GM12878 (cell line): Measurements from ENCODE around the gene NACAD. TPM values are rescaled to one million over a fixed set of nuclear protein-coding genes. Genes with fewer than 3 reads are reported as not detected.

Source experiments
- ATAC-seq: fragments of 200-7000 bp; cut with Tn5 transposase; 3 replicates; pipeline ENCODE4 v1.9.1; 2020; ENCODE audit warnings: mild to moderate bottlenecking, moderate library complexity
- BruUV-seq: library from RNA; stranded (reverse); fragments of 400-500 nt; replicated peaks from 2 replicates; lab custom pipeline; 2021; lab: Mats Ljungman, UMichigan
- CTCF ChIA-PET: fragments of 300-600 bp; sonication (Branson Sonifier 250); formaldehyde crosslinking; extraction: SDS; loops from one replicate; lab custom pipeline; 2021; ENCODE audit warnings: inconsistent platforms; lab: Yijun Ruan, JAX
- POLR2A ChIA-PET: fragments of 350-600 bp; formaldehyde crosslinking; extraction: SDS; loops from one replicate; lab custom pipeline; 2021; ENCODE audit warnings: inconsistent platforms; lab: Charles Lee
- RAD21 ChIA-PET: fragments of 300-600 bp; sonication (Branson Sonifier 250); formaldehyde crosslinking; loops from one replicate; lab custom pipeline; 2023; ENCODE audit warnings: antibody characterized with exemption; ENCODE audit not compliant: unreplicated experiment; lab: Charles Lee
- SMC1A ChIA-PET: fragments of 300-600 bp; sonication (Branson Sonifier 250); formaldehyde crosslinking; loops from one replicate; lab custom pipeline; 2023; ENCODE audit not compliant: unreplicated experiment, uncharacterized antibody; lab: Charles Lee
- DNase-seq: peaks from one replicate; pipeline ENCODE4 v3.0.0-alpha.2; 2011; ENCODE audit warnings: low read depth, low spot score
- FAIRE-seq: peaks from 3 replicates; lab custom pipeline; 2011; peaks lifted over from hg19 to GRCh38; lab: Jason Lieb, UNC
- H2AFZ ChIP-seq: 2 replicates; pipeline ENCODE4 v1.6.0; 2011; ENCODE audit warnings: low read depth, low read length, control low read depth; ENCODE audit not compliant: control insufficient read depth
- H3K27ac ChIP-seq: 2 replicates; pipeline ENCODE4 v1.5.1; 2011; ENCODE audit warnings: control low read depth; ENCODE audit not compliant: control insufficient read depth, insufficient read depth
- H3K27me3 ChIP-seq, 2 experiments: replicated peaks in 1 of 2; 2 replicates each; pipeline versions ENCODE4 v1.6.0 to v1.6.1; 2011; ENCODE audit warnings: low read length in 1 of 2; ENCODE audit not compliant: control insufficient read depth in 2 of 2, insufficient read depth in 2 of 2
- H3K36me3 ChIP-seq, 2 experiments: 2 replicates each; pipeline ENCODE4 v1.5.1; 2011; ENCODE audit warnings: low read length in 1 of 2; ENCODE audit not compliant: control insufficient read depth in 2 of 2, insufficient read depth in 2 of 2
- H3K4me1 ChIP-seq: 2 replicates; pipeline ENCODE4 v1.6.1; 2011; ENCODE audit warnings: mild to moderate bottlenecking, low read length, moderate library complexity, mixed read lengths; ENCODE audit not compliant: control insufficient read depth, insufficient read depth
- H3K4me2 ChIP-seq: 2 replicates; pipeline ENCODE4 v1.6.0; 2011; ENCODE audit warnings: control low read depth; ENCODE audit not compliant: control insufficient read depth, insufficient read depth
- H3K4me3 ChIP-seq: fragments of 200-600 bp; sonication (generic); 2 replicates; pipeline ENCODE4 v1.5.1; 2016
- H3K79me2 ChIP-seq: 2 replicates; pipeline ENCODE4 v1.6.0; 2011; ENCODE audit warnings: low read length; ENCODE audit not compliant: control insufficient read depth, insufficient read depth
- H3K9ac ChIP-seq: 2 replicates; pipeline ENCODE4 v1.8.0; 2011; ENCODE audit warnings: low read length, control low read depth, mixed read lengths; ENCODE audit not compliant: control insufficient read depth, insufficient read depth
- H3K9me3 ChIP-seq: replicated peaks from 3 replicates; pipeline ENCODE4 v1.5.1; 2011; ENCODE audit warnings: mild to moderate bottlenecking, low read length; ENCODE audit not compliant: control insufficient read depth, insufficient read depth
- H4K20me1 ChIP-seq: 2 replicates; pipeline ENCODE4 v1.6.0; 2011; ENCODE audit not compliant: control insufficient read depth, insufficient read depth
- BHLHE40 ChIP-seq, 2 experiments: fragments of 450-650 bp in 1 of 2; IDR thresholded peaks; 2 replicates each; pipeline ENCODE4 v1.6.1; 2011 to 2017; ENCODE audit warnings: low read depth in 2 of 2, borderline replicate concordance in 1 of 2, improper control_type of control experiment in 1 of 2, low read length in 1 of 2, mild to moderate bottlenecking in 1 of 2
- CEBPB ChIP-seq, 2 experiments: fragments of 150-350 bp in 1 of 2; IDR thresholded peaks; 2 replicates each; pipeline ENCODE4 v1.6.1; 2012 to 2014; ENCODE audit warnings: low read depth in 2 of 2, low read length in 2 of 2, borderline replicate concordance in 1 of 2, inconsistent platforms in 1 of 2
- CREB1 ChIP-seq: IDR thresholded peaks from 2 replicates; pipeline ENCODE4 v1.6.1; 2012; ENCODE audit warnings: low read depth, mild to moderate bottlenecking, inconsistent platforms
- CREM ChIP-seq: IDR thresholded peaks from 2 replicates; pipeline ENCODE4 v1.6.1; 2014; ENCODE audit warnings: antibody characterized with exemption, low read depth
- CTCF ChIP-seq, 3 experiments: IDR thresholded peaks in 2 of 3; conservative IDR thresholded peaks in 1 of 3; 2 replicates each; pipeline ENCODE4 v1.5.1; 2011; ENCODE audit warnings: low read depth in 3 of 3, low read length in 3 of 3, mild to moderate bottlenecking in 3 of 3, control low read depth in 2 of 3, moderate library complexity in 2 of 3, inconsistent platforms in 1 of 3, mixed read lengths in 1 of 3; ENCODE audit not compliant: control insufficient read depth in 2 of 3, insufficient read depth in 1 of 3; ENCODE audit errors: extremely low read depth in 1 of 3
- HDAC2 ChIP-seq: fragments of 200-600 bp; sonication (generic); IDR thresholded peaks from 2 replicates; pipeline ENCODE4 v1.6.1; 2017
- IRF4 ChIP-seq: IDR thresholded peaks from 2 replicates; pipeline ENCODE4 v1.6.1; 2011; ENCODE audit warnings: low read depth, low read length
- MEF2B ChIP-seq: fragments of 450-650 bp; IDR thresholded peaks from 2 replicates; pipeline ENCODE4 v1.6.1; 2018; ENCODE audit warnings: mild to moderate bottlenecking, moderate library complexity; ENCODE audit not compliant: partially characterized antibody, poor library complexity, severe bottlenecking
- MTA3 ChIP-seq: IDR thresholded peaks from 2 replicates; pipeline ENCODE4 v1.6.1; 2012; ENCODE audit warnings: low read length, inconsistent platforms, borderline replicate concordance
- NRF1 ChIP-seq: conservative IDR thresholded peaks from 2 replicates; pipeline ENCODE4 v1.6.1; 2011; ENCODE audit warnings: mild to moderate bottlenecking, low read depth, low read length, improper control_type of control experiment
- PAX8 ChIP-seq: fragments of 450-650 bp; IDR thresholded peaks from 2 replicates; pipeline ENCODE4 v1.6.1; 2017; ENCODE audit warnings: mild to moderate bottlenecking, moderate library complexity
- PBX3 ChIP-seq: IDR thresholded peaks from 2 replicates; pipeline ENCODE4 v1.6.1; 2011; ENCODE audit warnings: mild to moderate bottlenecking, low read depth, low read length, moderate library complexity; ENCODE audit not compliant: insufficient replicate concordance
- RELB ChIP-seq: fragments of 450-650 bp; IDR thresholded peaks from 2 replicates; pipeline ENCODE4 v1.6.1; 2017; ENCODE audit warnings: low read depth, mild to moderate bottlenecking, moderate library complexity
- SIX5 ChIP-seq: IDR thresholded peaks from 2 replicates; pipeline ENCODE4 v1.6.1; 2011; ENCODE audit warnings: mild to moderate bottlenecking, low read depth, low read length, moderate library complexity; ENCODE audit not compliant: severe bottlenecking
- SMAD5 ChIP-seq: IDR thresholded peaks from 2 replicates; pipeline ENCODE4 v1.6.1; 2016; ENCODE audit warnings: antibody characterized with exemption, low read depth
- SP1 ChIP-seq: IDR thresholded peaks from one replicate; pipeline ENCODE4 v1.6.1; 2011; ENCODE audit warnings: low read depth, low read length
- STAT3 ChIP-seq: IDR thresholded peaks from 2 replicates; pipeline ENCODE4 v1.6.1; 2011; ENCODE audit warnings: low read depth, low read length, improper control_type of control experiment
- SUZ12 ChIP-seq: fragments of 200-600 bp; sonication (generic); IDR thresholded peaks from one replicate; pipeline ENCODE4 v1.6.1; 2018; ENCODE audit warnings: antibody characterized with exemption, mild to moderate bottlenecking; ENCODE audit not compliant: unreplicated experiment
- TCF7 ChIP-seq: IDR thresholded peaks from 2 replicates; pipeline ENCODE4 v1.6.1; 2014; ENCODE audit warnings: antibody characterized with exemption, borderline replicate concordance
- ZNF217 ChIP-seq: fragments of 450-650 bp; IDR thresholded peaks from 2 replicates; pipeline ENCODE4 v1.6.1; 2017; ENCODE audit warnings: antibody characterized with exemption, mild to moderate bottlenecking
- WGBS: methylation state at CpG from one replicate; pipeline ENCODE4 v1.1.6; 2016; ENCODE audit warnings: low lambda C conversion rate; ENCODE audit not compliant: insufficient replicate concordance, insufficient coverage; ENCODE audit errors: missing lambda C conversion rate; 5-methylcytosine and 5-hydroxymethylcytosine counted together
- in situ Hi-C: fragments of 300-500 bp; cut with MboI; formaldehyde crosslinking; loops from 9 replicates; pipeline ENCODE4 v1.14.3; 2018; ENCODE audit warnings: mixed read lengths
- intact Hi-C: fragments of 100-400 bp; cut with micrococcal nuclease; formaldehyde crosslinking; loops from one replicate; pipeline ENCODE4 v1.14.2; 2022; ENCODE audit not compliant: unreplicated experiment
- polyA plus RNA-seq, 11 experiments: library from polyadenylated mRNA; depleted of rRNA in 4 of 11; unstranded in 6 of 11; stranded (reverse) in 5 of 11; fragments of >200 nt; fragmentation: Nextera tagmentation in 4 of 11; fragmentation: Illumina TruSeq in 1 of 11; extraction: Ambion mirVana in 4 of 11; extraction: Trizol in 1 of 11; gene quantifications; 1 replicate in 1 of 11; 2 replicates in 10 of 11; pipeline versions ENCODE4 v1.2.1 to v1.2.3, GENCODE V29; 2011 to 2016; ENCODE audit warnings: inconsistent platforms in 2 of 11, missing spikeins in 2 of 11, low read depth in 1 of 11
- total RNA-seq, 4 experiments: library from RNA; depleted of rRNA in 3 of 4; stranded (reverse); fragments of >200 nt in 3 of 4; fragmentation: Illumina TruSeq in 1 of 4; extraction: Trizol in 1 of 4; gene quantifications; 2 replicates each; pipeline versions ENCODE4 v1.2.1 to v1.2.3, GENCODE V29; 2013 to 2021

NACAD gene
- total and polyA plus RNA-seq, 10 of the 15 experiments (the other 5 are each of a cell fraction or from before 2014, with no cell fraction given), result not detected

GRCh38 chr7:45048748-45049147 is 40.0 kb downstream of the NACAD start (continued):
- TF ChIP-seq RELB (no peak), BHLHE40 (IDR thresholded peaks at IDR 0.05; ENCODE audit: borderline replicate concordance in 1 of 2, low read depth in 2 of 2, low read length in 1 of 2) (no peak), SMAD5 (no peak), ZNF217 (no peak), CEBPB (IDR thresholded peaks at IDR 0.05; ENCODE audit: borderline replicate concordance in 1 of 2, low read depth in 2 of 2, low read length in 2 of 2) (no peak), CREB1 (no peak)

- WGBS, result 61% methylated on average over 5 of the region's 5 CpGs
- Histone ChIP-seq H3K9me3 (no peaks in the 10 kb centered on the region), H3K36me3 (peaks cover 3 to 17% of the 10 kb centered on the region in 2 experiments; a peak in 3 of 4 replicates), H4K20me1 (no peaks in the 10 kb centered on the region), H3K4me2 (no peak overlapping the region), H3K27me3 (no peaks in the 10 kb centered on the region), H2AFZ (no peak overlapping the region), H3K79me2 (no peaks in the 10 kb centered on the region), H3K4me1 (no peaks in the 10 kb centered on the region), H3K27ac (no peak overlapping the region)
- FAIRE-seq (no peak), DNase-seq (no peak), ATAC-seq (no peak)
- in situ Hi-C loops, result no loop called here
- intact Hi-C loops, result no loop called here
- POLR2A ChIA-PET, result no interaction called here
- BruUV-seq, result no TSS peak
- SMC1A ChIA-PET, result no interaction called here
- RAD21 ChIA-PET, result no interaction called here
- TF ChIP-seq STAT3, result no peak
- no peak for TF ChIP-seq CREM
- TF ChIP-seq HDAC2, result no peak
- no peak for TF ChIP-seq SUZ12
- no peak for TF ChIP-seq IRF4
- no peak for TF ChIP-seq NRF1
- TF ChIP-seq SIX5, result no peak
- TF ChIP-seq MEF2B, result no peak
- no peak for TF ChIP-seq MTA3
- TF ChIP-seq CTCF (IDR thresholded peaks at IDR 0.05 in 2 of 3, conservative IDR thresholded peaks at IDR 0.05 in 1 of 3; ENCODE audit: control insufficient read depth in 2 of 3, extremely low read depth in 1 of 3, insufficient read depth in 1 of 3, low read depth in 3 of 3, low read length in 3 of 3), result no peak
- no peak for TF ChIP-seq ZNF217
- no peak for TF ChIP-seq TCF7
- no peak for TF ChIP-seq SP1
- no peak for TF ChIP-seq PAX8
- no peak for TF ChIP-seq PBX3
- TF ChIP-seq, all 136 proteins: peak for 0
- Histone ChIP-seq H3K4me3 (no peak overlapping the region), H3K9ac (no peak overlapping the region)
- CTCF ChIA-PET, result no interaction called here
Measured at GRCh38 chr7:45044338-45044737, 44.4 kb downstream of the NACAD start.
